B cell (primary cell): ENCODE measurements around the gene OPN4. TPM values are rescaled to one million over a fixed set of nuclear protein-coding genes. Genes with fewer than 3 reads are reported as not detected.

Source experiments
- ATAC-seq: fragments of 200-7000 bp; cut with Tn5 transposase; one replicate; pipeline ENCODE4 v1.10.0; 2021; ENCODE audit warnings: low read depth, mild to moderate bottlenecking, moderate number of reproducible peaks, moderate library complexity
- CTCF ChIA-PET: fragments of 350-600 bp; sonication (Branson Sonifier 250); formaldehyde crosslinking; loops from one replicate; lab custom pipeline; 2021; ENCODE audit warnings: antibody characterized with exemption, inconsistent platforms; lab: Charles Lee
- POLR2A ChIA-PET: fragments of 350-600 bp; sonication (Branson Sonifier 250); formaldehyde crosslinking; loops from one replicate; lab custom pipeline; 2021; ENCODE audit warnings: antibody characterized with exemption; lab: Charles Lee
- DNase-seq: peaks from one replicate; pipeline ENCODE4 v3.0.0; 2013
- H2AFZ ChIP-seq: 2 replicates; pipeline ENCODE4 v1.6.1; 2012; ENCODE audit warnings: mild to moderate bottlenecking, low read depth, low read length; ENCODE audit not compliant: insufficient read depth, poor library complexity, severe bottlenecking
- H3K27ac ChIP-seq, 2 donors: 1 replicate in 1 of 2; 2 replicates in 1 of 2; pipeline ENCODE4 v1.5.1; 2012 to 2013; ENCODE audit warnings: low read length in 2 of 2, mild to moderate bottlenecking in 2 of 2, moderate library complexity in 1 of 2
- H3K27me3 ChIP-seq, 4 experiments: fragments of 200-600 bp in 1 of 4; sonication (generic) in 1 of 4; replicated peaks in 1 of 4; 1 replicate in 2 of 4; 2 replicates in 2 of 4; pipeline versions ENCODE4 v1.6.1 to v1.7.0; 2013 to 2016; ENCODE audit warnings: low read length in 3 of 4, mild to moderate bottlenecking in 2 of 4, mixed read lengths in 1 of 4, moderate library complexity in 1 of 4; ENCODE audit not compliant: insufficient read depth in 4 of 4, control insufficient read depth in 3 of 4; ENCODE audit errors: control extremely low read depth in 1 of 4
- H3K36me3 ChIP-seq, 2 experiments: replicated peaks in 1 of 2; 1 replicate in 1 of 2; 2 replicates in 1 of 2; pipeline versions ENCODE4 v1.6.1 to v1.7.1; 2013; ENCODE audit warnings: low read length in 1 of 2; ENCODE audit not compliant: insufficient read depth in 2 of 2, control insufficient read depth in 1 of 2; ENCODE audit errors: control extremely low read depth in 1 of 2, extremely low read depth in 1 of 2
- H3K4me1 ChIP-seq, 2 donors: fragments of 200-600 bp in 1 of 2; sonication (generic) in 1 of 2; 1 replicate in 1 of 2; 2 replicates in 1 of 2; pipeline versions ENCODE4 v1.5.1 to v1.6.1; 2013 to 2017; ENCODE audit warnings: low read length in 2 of 2; ENCODE audit not compliant: control insufficient read depth in 2 of 2, insufficient read depth in 2 of 2
- H3K4me2 ChIP-seq: replicated peaks from 2 replicates; pipeline ENCODE3; 2012; ENCODE audit warnings: mild to moderate bottlenecking, low read depth, low read length; ENCODE audit not compliant: poor library complexity, severe bottlenecking
- H3K4me3 ChIP-seq, 5 experiments: fragments of 200-600 bp in 1 of 5; sonication (generic) in 1 of 5; 1 replicate in 3 of 5; 2 replicates in 2 of 5; pipeline versions ENCODE4 v1.5.1 to v1.7.0; 2011 to 2016; ENCODE audit warnings: low read length in 4 of 5, mild to moderate bottlenecking in 4 of 5, low read depth in 2 of 5, control low read depth in 1 of 5, moderate library complexity in 1 of 5; ENCODE audit not compliant: insufficient read depth in 1 of 5; ENCODE audit errors: control extremely low read depth in 1 of 5, extremely low read depth in 1 of 5
- H3K79me2 ChIP-seq: fragments of 200-600 bp; sonication (generic); one replicate; pipeline ENCODE4 v1.6.0; 2016; ENCODE audit warnings: low read length; ENCODE audit not compliant: control insufficient read depth, insufficient read depth
- H3K9ac ChIP-seq: fragments of 200-600 bp; sonication (generic); 2 replicates; pipeline ENCODE4 v1.6.1; 2017; ENCODE audit warnings: mild to moderate bottlenecking, low read length, moderate library complexity
- H3K9me3 ChIP-seq, 3 donors: one replicate each; pipeline versions ENCODE4 v1.6.1 to v1.7.1; 2013; ENCODE audit warnings: low read length in 2 of 3; ENCODE audit not compliant: control insufficient read depth in 2 of 3, insufficient read depth in 1 of 3; ENCODE audit errors: control extremely low read depth in 1 of 3
- H4K20me1 ChIP-seq: 2 replicates; pipeline ENCODE4 v1.6.0; 2012; ENCODE audit warnings: mild to moderate bottlenecking, low read length; ENCODE audit not compliant: insufficient read depth, control insufficient read depth, poor library complexity, severe bottlenecking
- H3K27ac Mint-ChIP-seq: one replicate; pipeline ENCODE4 v1.8.0; 2021; ENCODE audit warnings: mixed read lengths
- H3K27me3 Mint-ChIP-seq: one replicate; pipeline ENCODE4 v1.8.0; 2021; ENCODE audit warnings: mixed read lengths
- H3K4me1 Mint-ChIP-seq: one replicate; pipeline ENCODE4 v1.8.0; 2021; ENCODE audit warnings: mixed read lengths
- H3K4me3 Mint-ChIP-seq: one replicate; pipeline ENCODE4 v1.8.0; 2021; ENCODE audit warnings: mixed read lengths
- H3K9me3 Mint-ChIP-seq: one replicate; pipeline ENCODE4 v1.8.0; 2022; ENCODE audit warnings: mixed read lengths; ENCODE audit not compliant: insufficient read depth
- EZH2 ChIP-seq: IDR thresholded peaks from 2 replicates; pipeline ENCODE4 v1.6.1; 2012; ENCODE audit warnings: borderline replicate concordance, low read depth, mild to moderate bottlenecking, moderate library complexity, low read length; ENCODE audit not compliant: insufficient read depth, poor library complexity, severe bottlenecking
- WGBS: methylation state at CpG from one replicate; pipeline ENCODE4 v1.1.5; 2013; ENCODE audit warnings: missing lambda C conversion rate; ENCODE audit not compliant: insufficient coverage; 5-methylcytosine and 5-hydroxymethylcytosine counted together
- intact Hi-C: fragments of 100-400 bp; cut with micrococcal nuclease; formaldehyde crosslinking; loops from one replicate; pipeline ENCODE4 v1.10.0; 2022
- polyA plus RNA-seq: library from polyadenylated mRNA; depleted of rRNA; stranded (reverse); fragments of >200 nt; gene quantifications from 2 replicates; pipeline ENCODE4 v1.2.3, GENCODE V29; 2012
- total RNA-seq, 2 donors: library from RNA; stranded (reverse); fragments of 120-200 nt in 1 of 2; gene quantifications; 1 replicate in 1 of 2; 2 replicates in 1 of 2; pipeline versions ENCODE4 v1.2.3 to v1.2.4, GENCODE V29; 2013 to 2022
- TF ChIP-seq, protein P1 (sequence below): fragments of 200-600 bp; IDR thresholded peaks from one replicate; pipeline ENCODE4 v1.8.0; 2022; ENCODE audit warnings: antibody characterized with exemption, mild to moderate bottlenecking

Gene OPN4
- total and polyA plus RNA-seq, 2 donors (not counting 1 experiment from before 2014, with no cell fraction given): not detected

DNA sequence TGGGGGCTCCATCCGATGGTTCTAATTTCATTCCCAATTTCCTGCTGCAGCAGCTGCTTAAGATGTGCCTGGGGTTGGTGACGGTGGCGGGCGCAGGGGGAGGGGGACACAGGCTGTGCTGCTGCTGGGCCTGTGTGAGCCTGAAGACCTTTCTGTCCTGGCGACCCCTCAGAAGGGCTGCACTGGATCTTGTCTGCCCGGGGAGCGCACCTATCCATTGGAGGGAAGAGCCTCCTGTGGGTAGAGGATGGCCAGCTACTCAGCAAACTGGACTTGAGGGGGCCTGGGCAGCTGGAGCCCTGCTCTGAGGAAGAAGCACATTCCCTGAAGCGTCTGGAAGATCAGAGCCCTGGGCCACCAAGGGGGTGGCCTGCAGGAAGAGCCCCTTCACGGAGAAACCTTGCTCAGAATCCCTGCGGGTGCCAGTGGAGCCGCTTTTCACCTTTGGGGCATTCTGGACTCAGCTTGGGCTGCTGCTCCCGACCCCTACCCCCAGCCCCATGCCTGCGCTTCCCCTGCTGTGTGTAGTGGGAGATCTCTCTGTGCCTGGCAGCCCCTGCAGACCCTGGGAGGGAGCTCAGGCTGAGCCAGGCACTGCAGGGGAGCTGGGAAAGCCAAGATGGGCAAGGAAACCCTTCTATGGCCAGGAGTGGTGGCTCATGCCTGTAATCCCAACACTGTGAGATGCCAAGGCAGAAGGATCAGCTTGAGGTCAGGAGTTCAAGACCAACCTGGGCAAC, 31.7 kb downstream of the OPN4 start:
- POLR2A ChIA-PET: no interaction called here
- Histone ChIP-seq H3K9me3 (no peaks in the 10 kb centered on the region), H3K27ac (no peak overlapping the region), H3K36me3 (no peaks in the 10 kb centered on the region), H3K27me3 (peaks cover 0 to 6% (median 0%) of the 10 kb centered on the region in 4 experiments), H2AFZ (no peak overlapping the region), H3K9ac (no peak overlapping the region), H4K20me1 (no peaks in the 10 kb centered on the region), H3K4me1 (peaks cover 5 to 6% of the 10 kb centered on the region in 2 donors), H3K4me3 (no peak overlapping the region), H3K79me2 (no peaks in the 10 kb centered on the region), H3K4me2 (no peak overlapping the region)
- TF ChIP-seq EZH2: no peak
- TF ChIP-seq, protein P1, sequence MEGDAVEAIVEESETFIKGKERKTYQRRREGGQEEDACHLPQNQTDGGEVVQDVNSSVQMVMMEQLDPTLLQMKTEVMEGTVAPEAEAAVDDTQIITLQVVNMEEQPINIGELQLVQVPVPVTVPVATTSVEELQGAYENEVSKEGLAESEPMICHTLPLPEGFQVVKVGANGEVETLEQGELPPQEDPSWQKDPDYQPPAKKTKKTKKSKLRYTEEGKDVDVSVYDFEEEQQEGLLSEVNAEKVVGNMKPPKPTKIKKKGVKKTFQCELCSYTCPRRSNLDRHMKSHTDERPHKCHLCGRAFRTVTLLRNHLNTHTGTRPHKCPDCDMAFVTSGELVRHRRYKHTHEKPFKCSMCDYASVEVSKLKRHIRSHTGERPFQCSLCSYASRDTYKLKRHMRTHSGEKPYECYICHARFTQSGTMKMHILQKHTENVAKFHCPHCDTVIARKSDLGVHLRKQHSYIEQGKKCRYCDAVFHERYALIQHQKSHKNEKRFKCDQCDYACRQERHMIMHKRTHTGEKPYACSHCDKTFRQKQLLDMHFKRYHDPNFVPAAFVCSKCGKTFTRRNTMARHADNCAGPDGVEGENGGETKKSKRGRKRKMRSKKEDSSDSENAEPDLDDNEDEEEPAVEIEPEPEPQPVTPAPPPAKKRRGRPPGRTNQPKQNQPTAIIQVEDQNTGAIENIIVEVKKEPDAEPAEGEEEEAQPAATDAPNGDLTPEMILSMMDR: no peak
- intact Hi-C loops: no loop called here
- H3K4me3 Mint-ChIP-seq: no peak overlapping the region
- DNase-seq (no peak), ATAC-seq (no peak)
- CTCF ChIA-PET: no interaction called here
- H3K9me3 Mint-ChIP-seq: no peaks in the 10 kb centered on the region
- WGBS: 87% methylated on average over 9 of the region's 13 CpGs
- peaks cover 5% of the 10 kb centered on the region for H3K4me1 Mint-ChIP-seq
- peaks cover 10% of the 10 kb centered on the region for H3K27me3 Mint-ChIP-seq
- H3K27ac Mint-ChIP-seq: no peak overlapping the region

DNA sequence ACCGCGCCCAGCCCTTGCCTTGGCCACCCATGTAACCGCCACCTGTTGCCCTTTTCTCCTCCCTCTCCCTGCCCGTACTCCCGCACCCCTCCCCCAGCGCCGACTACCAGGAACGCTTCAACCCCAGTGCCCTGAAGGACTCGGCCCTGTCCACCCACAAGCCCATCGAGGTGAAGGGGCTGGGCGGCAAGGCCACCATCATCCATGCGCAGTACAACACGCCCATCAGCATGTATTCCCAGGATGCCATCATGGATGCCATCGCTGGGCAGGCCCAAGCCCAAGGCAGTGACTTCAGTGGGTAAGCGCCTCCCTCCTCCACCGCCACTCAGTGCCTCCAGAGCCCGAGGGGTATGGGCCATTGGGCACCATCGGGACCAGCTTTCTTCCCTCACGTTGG, 32.6 kb downstream of the OPN4 start:
- POLR2A ChIA-PET: no interaction called here
- CTCF ChIA-PET: interaction anchor here (0.7 to 3.8 kb wide), 3 partner anchors 13 to 213 kb away, joined by 3 to 32 read pairs (median 3); no protein-coding TSS in a partner anchor
- Histone ChIP-seq H3K36me3 (no peaks in the 10 kb centered on the region), H3K9ac (no peak overlapping the region), H3K9me3 (no peaks in the 10 kb centered on the region), H4K20me1 (no peaks in the 10 kb centered on the region), H3K4me3 (no peak overlapping the region), H3K27ac (no peak overlapping the region), H3K4me2 (no peak overlapping the region), H3K79me2 (no peaks in the 10 kb centered on the region), H3K27me3 (peaks cover 0 to 6% (median 0%) of the 10 kb centered on the region in 4 experiments), H3K4me1 (peaks cover 5 to 6% of the 10 kb centered on the region in 2 donors), H2AFZ (no peak overlapping the region)
- Mint-ChIP-seq H3K4me3 (no peak overlapping the region), H3K27me3 (peaks cover 10% of the 10 kb centered on the region), H3K9me3 (no peaks in the 10 kb centered on the region), H3K27ac (no peak overlapping the region), H3K4me1 (peaks cover 5% of the 10 kb centered on the region)
- TF ChIP-seq EZH2: no peak
- TF ChIP-seq, protein P1: no peak
- DNase-seq (no peak), ATAC-seq (no peak)
- WGBS: 95% methylated on average over 17 of the region's 19 CpGs
- intact Hi-C loops: no loop called here
